ENCODE data around the gene C17orf113. TPM values are rescaled to one million over a fixed set of nuclear protein-coding genes. Genes with fewer than 3 reads are reported as not detected.

Gene C17orf113
- total and polyA plus RNA-seq, 2 of the 13 experiments (the other 11 are each of a cell fraction or from before 2014, with no cell fraction given), result 0.87 to 1.1 TPM

GRCh38 chr17:42067371-42068091 is 17.1 kb upstream of the C17orf113 start (continued):
- 0 out of 2 replicates have a peak, but pooled peaks have one; percentile 27 for TF ChIP-seq ZBTB4 (CRISPR knock-in tag; IDR thresholded peaks at IDR 0.05; ENCODE audit: borderline replicate concordance)
- TF ChIP-seq CSRNP1 (CRISPR knock-in tag; IDR thresholded peaks at IDR 0.05), result no peak
- TF ChIP-seq, protein P1, sequence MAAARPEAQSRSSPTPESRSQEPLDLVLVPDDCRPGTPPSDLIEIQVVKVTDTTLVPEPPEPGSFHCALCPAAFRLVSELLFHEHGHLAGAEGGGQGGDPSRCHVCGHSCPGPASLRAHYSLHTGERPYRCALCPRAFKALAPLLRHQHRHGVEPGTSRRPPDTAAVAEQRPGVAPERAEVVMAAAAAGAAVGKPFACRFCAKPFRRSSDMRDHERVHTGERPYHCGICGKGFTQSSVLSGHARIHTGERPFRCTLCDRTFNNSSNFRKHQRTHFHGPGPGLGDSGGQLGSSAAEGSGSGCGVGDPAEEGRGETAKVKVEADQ (CRISPR knock-in tag; IDR thresholded peaks at IDR 0.05; ENCODE audit: borderline replicate concordance), result 0 out of 2 replicates have a peak, but pooled peaks have one; percentile 37
- no peak for TF ChIP-seq ZBTB43 (CRISPR knock-in tag; conservative IDR thresholded peaks at IDR 0.05)
- 0 out of 2 replicates have a peak, but pooled peaks have one; percentile 39 for TF ChIP-seq FOXO1 (CRISPR knock-in tag; IDR thresholded peaks at IDR 0.05)
- TF ChIP-seq PATZ1 (CRISPR knock-in tag; IDR thresholded peaks at IDR 0.05), result peak; percentile 79
- no peak for TF ChIP-seq TARDBP (CRISPR knock-in tag; IDR thresholded peaks at IDR 0.05)
- TF ChIP-seq, protein P2, sequence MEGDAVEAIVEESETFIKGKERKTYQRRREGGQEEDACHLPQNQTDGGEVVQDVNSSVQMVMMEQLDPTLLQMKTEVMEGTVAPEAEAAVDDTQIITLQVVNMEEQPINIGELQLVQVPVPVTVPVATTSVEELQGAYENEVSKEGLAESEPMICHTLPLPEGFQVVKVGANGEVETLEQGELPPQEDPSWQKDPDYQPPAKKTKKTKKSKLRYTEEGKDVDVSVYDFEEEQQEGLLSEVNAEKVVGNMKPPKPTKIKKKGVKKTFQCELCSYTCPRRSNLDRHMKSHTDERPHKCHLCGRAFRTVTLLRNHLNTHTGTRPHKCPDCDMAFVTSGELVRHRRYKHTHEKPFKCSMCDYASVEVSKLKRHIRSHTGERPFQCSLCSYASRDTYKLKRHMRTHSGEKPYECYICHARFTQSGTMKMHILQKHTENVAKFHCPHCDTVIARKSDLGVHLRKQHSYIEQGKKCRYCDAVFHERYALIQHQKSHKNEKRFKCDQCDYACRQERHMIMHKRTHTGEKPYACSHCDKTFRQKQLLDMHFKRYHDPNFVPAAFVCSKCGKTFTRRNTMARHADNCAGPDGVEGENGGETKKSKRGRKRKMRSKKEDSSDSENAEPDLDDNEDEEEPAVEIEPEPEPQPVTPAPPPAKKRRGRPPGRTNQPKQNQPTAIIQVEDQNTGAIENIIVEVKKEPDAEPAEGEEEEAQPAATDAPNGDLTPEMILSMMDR (CRISPR knock-in tag; IDR thresholded peaks at IDR 0.05), result peak; percentile 96
- TF ChIP-seq KMT2B (CRISPR knock-in tag; IDR thresholded peaks at IDR 0.05), result no peak
- TF ChIP-seq ZNF251 (CRISPR knock-in tag; IDR thresholded peaks at IDR 0.05), result no peak
- TF ChIP-seq TRIM24 (CRISPR knock-in tag; IDR thresholded peaks at IDR 0.05), result no peak
- no peak for TF ChIP-seq ARNT (IDR thresholded peaks at IDR 0.05)
- TF ChIP-seq MTA1 (CRISPR knock-in tag; IDR thresholded peaks at IDR 0.05; ENCODE audit: borderline replicate concordance), result 0 out of 2 replicates have a peak, but pooled peaks have one; percentile 21
- no peak for TF ChIP-seq CHD4 (IDR thresholded peaks at IDR 0.05; ENCODE audit: borderline replicate concordance, low read length)
- TF ChIP-seq, protein P3, sequence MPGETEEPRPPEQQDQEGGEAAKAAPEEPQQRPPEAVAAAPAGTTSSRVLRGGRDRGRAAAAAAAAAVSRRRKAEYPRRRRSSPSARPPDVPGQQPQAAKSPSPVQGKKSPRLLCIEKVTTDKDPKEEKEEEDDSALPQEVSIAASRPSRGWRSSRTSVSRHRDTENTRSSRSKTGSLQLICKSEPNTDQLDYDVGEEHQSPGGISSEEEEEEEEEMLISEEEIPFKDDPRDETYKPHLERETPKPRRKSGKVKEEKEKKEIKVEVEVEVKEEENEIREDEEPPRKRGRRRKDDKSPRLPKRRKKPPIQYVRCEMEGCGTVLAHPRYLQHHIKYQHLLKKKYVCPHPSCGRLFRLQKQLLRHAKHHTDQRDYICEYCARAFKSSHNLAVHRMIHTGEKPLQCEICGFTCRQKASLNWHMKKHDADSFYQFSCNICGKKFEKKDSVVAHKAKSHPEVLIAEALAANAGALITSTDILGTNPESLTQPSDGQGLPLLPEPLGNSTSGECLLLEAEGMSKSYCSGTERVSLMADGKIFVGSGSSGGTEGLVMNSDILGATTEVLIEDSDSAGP (CRISPR knock-in tag; IDR thresholded peaks at IDR 0.05; ENCODE audit: borderline replicate concordance), result peak; percentile 68; the same call in 1 of the 2 replicates

Measured in HepG2 (cell line).